GM12872 (cell line): Measurements from ENCODE around the gene UBE2J1.

ENCODE experiments used
- CTCF ChIP-seq: IDR thresholded peaks from 3 replicates; pipeline ENCODE4 v1.5.1; 2011; ENCODE audit warnings: low read depth, mild to moderate bottlenecking, low read length, moderate library complexity; ENCODE audit not compliant: insufficient read depth

UBE2J1 gene

GRCh38 chr6:89351671-89352277 is 748 bp downstream of the UBE2J1 start:
- TF ChIP-seq CTCF, result no peak

DNA sequence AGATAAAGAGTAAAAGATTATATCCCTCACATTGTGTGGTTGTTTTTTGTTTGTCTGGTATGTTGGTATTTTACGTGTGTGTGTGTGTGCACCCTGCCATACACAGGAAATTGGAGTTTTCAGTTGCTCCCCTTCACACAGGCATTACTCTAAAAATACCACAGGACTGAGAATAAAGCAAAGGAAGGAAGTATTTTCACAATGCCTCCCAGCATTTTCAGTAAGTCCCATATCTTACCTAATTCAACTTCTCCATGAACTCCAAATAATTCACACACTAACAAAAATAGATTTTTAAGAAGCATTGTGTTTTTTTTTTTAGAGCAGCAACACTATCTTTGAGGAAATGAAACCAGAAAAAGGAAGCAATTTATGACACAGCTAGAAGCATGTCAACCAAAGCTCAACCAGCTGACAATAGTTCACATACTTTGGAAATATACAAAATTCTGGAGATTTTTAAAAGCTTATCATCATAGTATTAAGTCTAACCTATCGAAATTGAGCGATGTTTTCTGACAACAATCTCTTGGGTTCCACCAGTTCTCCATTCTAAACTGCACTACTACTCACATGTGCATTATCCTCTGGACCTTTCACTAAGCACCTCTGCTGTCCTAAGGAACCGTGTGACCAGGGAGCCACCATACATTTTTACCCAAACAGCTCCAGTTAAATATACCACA is 2.1 kb downstream of the UBE2J1 start:
- no peak for TF ChIP-seq CTCF

GRCh38 chr6:89348372-89348771 is 4.2 kb downstream of the UBE2J1 start:
- TF ChIP-seq CTCF, result no peak

GRCh38 chr6:89347825-89348224 is 4.7 kb downstream of the UBE2J1 start:
- no peak for TF ChIP-seq CTCF

- no peak for TF ChIP-seq CTCF
Measured at GRCh38 chr6:89346433-89346832, 6.1 kb downstream of the UBE2J1 start.

GRCh38 chr6:89339565-89339964 is 13.0 kb downstream of the UBE2J1 start:
- no peak for TF ChIP-seq CTCF

DNA sequence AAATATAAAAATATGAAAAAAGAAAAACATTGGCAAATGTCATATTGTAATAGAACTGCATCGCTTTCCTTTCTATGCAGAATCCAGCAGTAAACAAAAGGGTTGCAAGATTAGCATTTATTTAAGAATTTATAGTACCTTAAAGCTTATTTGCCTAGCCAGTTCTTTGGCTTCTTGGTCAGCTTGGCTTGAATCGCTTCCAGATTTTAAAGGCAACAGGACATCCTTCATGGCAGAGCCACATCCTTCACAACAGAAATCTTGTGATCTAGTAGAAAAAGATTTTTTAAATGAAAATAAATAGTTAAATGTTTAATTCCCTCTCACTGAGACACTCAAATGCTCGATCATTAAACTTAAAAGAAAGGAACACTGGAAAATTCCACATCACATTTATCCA is 17.4 kb downstream of the UBE2J1 start:
- TF ChIP-seq CTCF, result no peak

DNA sequence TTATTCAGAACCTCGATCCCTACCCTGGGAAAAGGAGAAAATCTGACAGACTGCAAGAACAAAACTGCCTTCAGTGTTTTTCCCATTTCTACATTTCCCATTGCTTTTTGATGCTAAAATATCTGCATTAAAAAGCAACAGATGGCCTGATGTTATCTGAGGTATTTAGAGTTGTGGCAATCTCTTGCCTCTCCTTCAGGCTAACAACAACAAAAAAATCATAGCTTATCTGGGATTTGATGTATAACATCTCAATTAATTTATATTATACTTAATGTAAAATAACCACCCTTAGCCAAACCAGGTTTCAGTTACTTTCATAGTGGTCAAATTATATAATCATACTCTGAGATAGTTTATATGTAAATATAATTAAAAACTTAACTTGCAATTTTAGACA is 21.6 kb downstream of the UBE2J1 start:
- TF ChIP-seq CTCF, result no peak
